Measurements from ENCODE around the gene NPTXR.
A peak's percentile ranks its signal among the peaks of the same experiment; 100 is the strongest.

NPTXR gene

GRCh38 chr22:38837414-38837928 lies 6.4 kb downstream of the NPTXR start:
- in situ Hi-C loops (cut with MboI; ENCODE audit: low pct_unique_long_range_greater_than_20kb, low sequenced_read_pairs): no loop called here
- DNase-seq: no peak

DNA sequence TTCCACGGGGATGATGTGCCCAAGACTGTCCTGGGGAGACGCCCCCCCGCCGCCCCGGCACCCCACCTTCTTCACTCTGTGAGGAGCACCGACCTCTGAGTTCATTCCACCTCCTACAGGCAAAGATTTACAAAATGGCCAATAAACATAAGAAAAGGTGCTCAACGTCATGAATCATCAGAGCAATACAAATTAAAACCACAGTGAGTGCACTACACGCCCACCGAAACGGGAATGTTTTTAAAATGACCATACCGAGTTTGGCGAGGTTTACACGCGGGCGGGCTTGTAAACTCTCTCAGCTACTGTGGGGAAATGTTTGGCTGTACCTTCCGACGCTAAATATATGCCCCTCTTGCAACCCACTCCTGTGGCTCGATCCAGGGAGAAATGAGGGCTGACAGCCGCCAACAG lies 7.9 kb downstream of the NPTXR start:
- no peak for DNase-seq
- in situ Hi-C loops (cut with MboI; ENCODE audit: low pct_unique_long_range_greater_than_20kb, low sequenced_read_pairs): no loop called here

DNA sequence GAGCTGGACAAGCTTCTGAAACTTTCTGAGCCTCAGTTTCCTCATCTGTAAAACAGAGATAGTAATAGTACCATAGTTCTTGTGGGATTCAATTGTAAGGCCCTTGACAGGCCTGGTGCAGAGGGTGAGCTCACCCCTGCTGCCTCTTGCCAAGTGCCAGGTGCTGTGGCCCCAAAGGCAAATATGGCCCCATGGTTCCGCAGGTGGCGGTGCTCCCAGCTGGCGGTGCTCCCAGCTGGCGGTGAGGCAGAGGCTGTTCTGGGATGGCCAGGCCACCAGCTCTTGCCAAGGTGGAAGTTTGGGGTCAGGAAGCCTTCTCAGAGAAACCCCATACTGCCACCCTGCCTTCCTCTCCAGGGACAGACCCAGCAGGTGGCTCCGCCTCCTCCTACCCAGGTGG lies 8.8 kb downstream of the NPTXR start:
- in situ Hi-C loops (cut with MboI; ENCODE audit: low pct_unique_long_range_greater_than_20kb, low sequenced_read_pairs): no loop called here
- no peak for DNase-seq

- no peak for DNase-seq
- in situ Hi-C loops (cut with MboI; ENCODE audit: low pct_unique_long_range_greater_than_20kb, low sequenced_read_pairs): no loop called here
These were observed 9.4 kb downstream of the NPTXR start for GRCh38 chr22:38834215-38834953.

- DNase-seq: no peak
- in situ Hi-C loops (cut with MboI; ENCODE audit: low pct_unique_long_range_greater_than_20kb, low sequenced_read_pairs): no loop called here
These were observed 10.8 kb downstream of the NPTXR start for GRCh38 chr22:38833061-38833460.

DNA sequence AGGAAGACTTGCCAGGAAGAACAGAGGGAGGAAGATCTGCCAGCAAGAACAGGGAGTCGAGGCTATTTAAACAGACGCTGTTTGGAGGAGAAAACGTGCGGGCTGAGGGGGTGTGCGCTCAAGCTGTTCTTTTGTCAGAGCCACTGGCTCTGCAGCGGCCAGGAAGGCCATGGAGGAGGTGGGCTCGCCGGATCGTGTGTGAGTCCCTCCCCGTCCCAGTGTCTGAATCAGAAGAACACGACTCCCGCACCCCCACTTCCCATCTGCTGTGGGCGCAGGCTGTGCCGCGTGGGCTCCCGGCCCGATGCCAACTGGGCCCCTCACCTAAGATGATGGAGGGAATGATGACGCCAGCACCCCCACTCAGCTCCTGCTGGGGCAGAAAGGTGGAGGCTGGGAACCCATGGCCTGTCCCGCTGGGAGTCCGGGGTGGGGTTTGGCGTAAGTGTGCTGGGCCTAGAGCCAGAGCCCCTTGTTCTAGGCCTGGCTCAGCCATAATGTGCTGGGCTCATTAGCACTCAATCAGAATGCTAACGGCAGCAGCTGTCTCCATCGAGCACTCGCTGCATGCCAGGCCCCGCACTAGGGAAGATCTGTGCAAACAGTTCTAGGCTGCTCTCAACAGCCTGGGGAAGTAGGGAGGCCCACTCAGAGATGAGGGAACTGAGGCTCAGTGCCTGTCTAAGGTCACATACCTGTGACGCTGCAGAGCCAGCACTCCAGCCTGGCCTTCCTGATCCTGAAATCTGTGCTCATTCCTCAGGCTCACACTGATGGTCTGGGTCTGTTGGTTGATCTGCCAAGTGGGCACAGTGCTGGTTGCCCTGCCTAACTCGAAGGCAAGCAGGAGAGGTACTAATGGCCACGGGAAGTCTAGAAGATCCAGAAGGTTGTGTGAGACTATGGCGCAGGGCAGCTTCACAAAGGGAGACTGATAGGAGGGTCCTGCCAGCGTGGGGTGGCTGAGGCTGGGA lies 11.5 kb downstream of the NPTXR start:
- DNase-seq: no peak
- in situ Hi-C loops (cut with MboI; ENCODE audit: low pct_unique_long_range_greater_than_20kb, low sequenced_read_pairs): no loop called here

- in situ Hi-C loops (cut with MboI; ENCODE audit: low pct_unique_long_range_greater_than_20kb, low sequenced_read_pairs): no loop called here
- DNase-seq: peak; percentile 74
These were observed 12.5 kb downstream of the NPTXR start for GRCh38 chr22:38831166-38831945.

DNA sequence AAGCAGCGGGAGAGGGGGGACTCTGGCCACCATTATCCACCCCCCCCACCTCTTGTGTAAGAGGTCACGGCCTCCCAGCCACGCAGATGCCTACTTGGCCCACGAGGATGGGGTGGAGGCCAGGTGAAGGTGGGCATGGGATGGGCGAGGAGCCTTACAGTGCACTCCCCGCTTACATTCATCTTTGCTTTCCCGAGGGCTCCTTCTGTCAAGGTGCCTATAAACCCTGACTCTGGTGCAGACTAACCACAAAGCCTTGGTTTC lies 13.1 kb downstream of the NPTXR start:
- in situ Hi-C loops (cut with MboI; ENCODE audit: low pct_unique_long_range_greater_than_20kb, low sequenced_read_pairs): no loop called here
- no peak for DNase-seq

GRCh38 chr22:38830026-38830844 lies 13.6 kb downstream of the NPTXR start:
- in situ Hi-C loops (cut with MboI; ENCODE audit: low pct_unique_long_range_greater_than_20kb, low sequenced_read_pairs): no loop called here
- no peak for DNase-seq

- in situ Hi-C loops (cut with MboI; ENCODE audit: low pct_unique_long_range_greater_than_20kb, low sequenced_read_pairs): no loop called here
- DNase-seq: no peak
These were observed 14.3 kb downstream of the NPTXR start for GRCh38 chr22:38829485-38829884.

DNA sequence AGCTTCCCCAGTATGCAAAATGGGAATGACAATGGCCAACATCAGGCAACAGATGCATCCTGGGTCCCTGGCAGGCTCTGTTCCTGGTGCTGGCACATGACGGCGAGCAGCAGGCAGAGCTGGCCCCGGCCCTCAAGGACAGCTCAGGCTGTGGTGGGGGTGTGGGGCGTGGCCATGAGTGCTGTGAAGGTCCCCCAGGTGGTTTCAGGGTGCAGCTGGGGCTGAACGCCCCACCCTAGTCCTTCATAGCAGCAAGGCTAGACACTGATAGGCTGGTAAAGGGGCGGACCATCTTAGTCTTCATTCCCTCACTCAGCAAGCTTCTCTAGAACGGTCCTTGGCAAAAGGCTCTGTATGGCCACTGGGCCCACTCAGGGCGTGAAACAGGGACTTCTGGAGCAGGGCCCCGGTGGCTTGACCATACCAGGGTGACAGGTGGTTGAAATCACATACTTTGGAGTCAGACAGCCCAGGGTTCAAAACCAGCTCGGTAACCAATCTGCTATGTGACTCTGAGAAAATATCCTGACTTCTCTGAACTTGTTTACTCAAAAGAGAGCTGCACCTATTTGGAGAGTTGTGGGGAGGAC lies 15.1 kb downstream of the NPTXR start:
- no peak for DNase-seq
- in situ Hi-C loops (cut with MboI; ENCODE audit: low pct_unique_long_range_greater_than_20kb, low sequenced_read_pairs): no loop called here

DNA sequence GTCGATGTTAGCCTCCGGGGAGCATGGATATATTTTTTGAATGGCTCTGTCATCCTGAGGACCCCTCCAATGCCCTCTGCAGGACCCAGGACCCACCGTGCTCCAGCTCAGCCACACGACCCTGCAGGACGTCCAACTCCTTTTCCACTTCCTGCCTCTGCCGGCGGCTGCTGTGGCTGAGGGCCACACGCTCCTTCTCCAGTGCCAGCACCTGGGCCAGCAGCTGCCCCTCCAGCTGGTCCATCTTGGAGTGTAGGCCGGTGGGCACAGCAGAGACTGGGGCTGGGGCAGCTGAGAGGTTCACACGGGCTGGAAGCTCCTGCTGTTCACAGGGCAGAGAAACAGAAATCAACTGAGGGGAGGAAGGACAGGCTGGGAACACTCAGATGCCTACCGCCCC lies 15.6 kb downstream of the NPTXR start:
- in situ Hi-C loops (cut with MboI; ENCODE audit: low pct_unique_long_range_greater_than_20kb, low sequenced_read_pairs): no loop called here
- no peak for DNase-seq

GRCh38 chr22:38827510-38827909 lies 16.3 kb downstream of the NPTXR start:
- no peak for DNase-seq
- in situ Hi-C loops (cut with MboI; ENCODE audit: low pct_unique_long_range_greater_than_20kb, low sequenced_read_pairs): no loop called here

- in situ Hi-C loops (cut with MboI; ENCODE audit: low pct_unique_long_range_greater_than_20kb, low sequenced_read_pairs): no loop called here
These were observed 17.0 kb downstream of the NPTXR start for GRCh38 chr22:38826801-38827200.

DNA sequence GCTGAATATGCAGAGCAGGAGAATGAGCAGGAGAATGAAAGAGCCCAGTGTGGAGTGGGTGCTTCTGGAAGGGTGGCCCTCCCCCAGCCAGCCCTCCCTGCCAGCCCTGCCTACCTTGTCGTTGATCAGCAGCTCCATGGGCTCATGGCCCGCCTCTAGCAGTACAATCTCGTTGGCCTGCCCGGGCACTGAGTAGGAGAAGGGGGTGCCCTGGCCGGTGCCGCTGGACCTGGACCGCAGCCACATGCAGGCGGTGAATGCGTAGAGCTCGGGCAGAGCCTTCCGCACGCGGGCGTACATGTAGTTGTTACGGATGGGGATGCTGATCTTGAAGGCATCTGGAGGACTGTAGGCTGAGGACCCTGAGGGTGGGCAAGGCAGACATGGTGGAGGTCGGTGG lies 17.4 kb downstream of the NPTXR start:
- in situ Hi-C loops (cut with MboI; ENCODE audit: low pct_unique_long_range_greater_than_20kb, low sequenced_read_pairs): no loop called here
- DNase-seq: no peak

More at GRCh38 chr22:38826801-38827200, 17.0 kb downstream of the NPTXR start:
- DNase-seq: no peak

- DNase-seq: peak; percentile 79
- in situ Hi-C loops (cut with MboI; ENCODE audit: low pct_unique_long_range_greater_than_20kb, low sequenced_read_pairs): no loop called here
These were observed 19.2 kb downstream of the NPTXR start for GRCh38 chr22:38824585-38824984.

DNA sequence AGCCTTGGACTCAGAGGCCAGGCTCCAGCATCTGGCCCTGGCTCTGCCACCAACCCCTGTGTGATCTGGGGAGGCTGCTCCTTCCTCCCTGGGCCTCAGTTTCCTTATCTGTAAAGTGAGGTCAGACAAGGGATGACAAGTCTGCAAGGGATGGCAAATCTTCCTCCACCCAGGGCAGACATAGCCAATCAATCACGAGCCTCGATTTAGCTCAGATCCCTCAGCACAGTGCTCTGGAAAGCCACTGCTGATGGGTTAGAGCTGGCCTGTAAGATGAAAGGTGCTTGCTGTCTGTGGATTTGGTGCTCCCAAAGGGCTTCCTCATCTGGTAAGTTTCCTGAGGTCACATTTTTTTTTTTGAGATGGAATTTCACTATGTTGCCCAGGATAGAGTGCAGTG lies 20.2 kb downstream of the NPTXR start:
- in situ Hi-C loops (cut with MboI; ENCODE audit: low pct_unique_long_range_greater_than_20kb, low sequenced_read_pairs): no loop called here
- no peak for DNase-seq

GRCh38 chr22:38823076-38823475 lies 20.8 kb downstream of the NPTXR start:
- in situ Hi-C loops (cut with MboI; ENCODE audit: low pct_unique_long_range_greater_than_20kb, low sequenced_read_pairs): no loop called here
- no peak for DNase-seq

Data from KBM-7 (cell line).